Colonic mucosa (tissue), 4 donors: Measurements from ENCODE around the gene SPDYE4. TPM values are rescaled to one million over a fixed set of nuclear protein-coding genes. Genes with fewer than 3 reads are reported as not detected.

Source experiments
- DNase-seq: peaks from one replicate; pipeline ENCODE4 v3.0.0-alpha.2; 2020
- H3K27ac ChIP-seq: fragments of 200-600 bp; one replicate; pipeline ENCODE4 v1.8.0; 2021
- H3K27me3 ChIP-seq: fragments of 200-600 bp; one replicate; pipeline ENCODE4 v1.8.0; 2021
- H3K36me3 ChIP-seq: fragments of 200-600 bp; one replicate; pipeline ENCODE4 v1.8.0; 2021
- H3K4me1 ChIP-seq: fragments of 200-600 bp; one replicate; pipeline ENCODE4 v1.8.0; 2021; ENCODE audit warnings: mild to moderate bottlenecking
- H3K4me3 ChIP-seq: fragments of 200-600 bp; one replicate; pipeline ENCODE4 v1.8.0; 2021
- H3K9ac ChIP-seq, 2 donors: one replicate each; pipeline ENCODE4 v1.7.0; 2013; ENCODE audit warnings: control low read depth in 2 of 2, low read depth in 2 of 2, low read length in 2 of 2
- H3K9me3 ChIP-seq: fragments of 200-600 bp; one replicate; pipeline ENCODE4 v1.8.0; 2021
- intact Hi-C: fragments of 100-400 bp; cut with DNase I; formaldehyde crosslinking; loops from one replicate; pipeline ENCODE4 v1.14.1; 2022
- total RNA-seq, 2 donors: library from RNA; stranded (reverse); fragmentation: NEBNext Ultra II Directional in 1 of 2; extraction: Animal tissue kit (Norgen Biotek cat#: 25700) in 1 of 2; gene quantifications; one replicate each; pipeline ENCODE4 v1.2.1, GENCODE V29; 2021
- TF ChIP-seq, protein P1 (sequence below): fragments of 200-600 bp; IDR thresholded peaks from one replicate; pipeline ENCODE4 v1.8.0; 2022; ENCODE audit warnings: antibody characterized with exemption, mild to moderate bottlenecking
- donor health status: healthy.
- donor health status: DM: no; HTN: no; CAD: no.
- donor health status: DM: no; HTN: no; CAD: no.

The SPDYE4 gene
- total RNA-seq, 2 donors from 2014 or later: not detected

DNA sequence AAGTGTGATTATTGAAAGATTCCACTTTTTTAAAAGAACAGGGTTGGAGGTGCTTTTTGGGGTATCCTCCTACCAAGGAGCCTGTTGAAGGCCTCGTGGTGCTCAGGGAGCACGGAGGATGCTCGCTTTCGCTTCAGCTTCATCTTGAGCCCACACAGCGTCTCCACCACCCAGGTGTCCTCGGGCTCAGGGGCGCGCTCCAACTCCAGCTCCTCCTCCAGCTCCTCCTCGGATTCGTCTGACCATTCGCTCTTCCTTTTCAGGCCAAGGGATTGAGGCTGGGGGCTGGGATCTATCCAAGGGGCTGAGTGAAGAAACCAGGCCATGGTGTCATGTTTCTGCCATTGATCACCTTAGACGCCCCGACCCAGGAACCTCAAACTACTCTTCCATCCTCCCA is 1.2 kb downstream of the SPDYE4 start:
- no peak overlapping the region for H3K9ac ChIP-seq
- intact Hi-C loops: no loop called here

DNA sequence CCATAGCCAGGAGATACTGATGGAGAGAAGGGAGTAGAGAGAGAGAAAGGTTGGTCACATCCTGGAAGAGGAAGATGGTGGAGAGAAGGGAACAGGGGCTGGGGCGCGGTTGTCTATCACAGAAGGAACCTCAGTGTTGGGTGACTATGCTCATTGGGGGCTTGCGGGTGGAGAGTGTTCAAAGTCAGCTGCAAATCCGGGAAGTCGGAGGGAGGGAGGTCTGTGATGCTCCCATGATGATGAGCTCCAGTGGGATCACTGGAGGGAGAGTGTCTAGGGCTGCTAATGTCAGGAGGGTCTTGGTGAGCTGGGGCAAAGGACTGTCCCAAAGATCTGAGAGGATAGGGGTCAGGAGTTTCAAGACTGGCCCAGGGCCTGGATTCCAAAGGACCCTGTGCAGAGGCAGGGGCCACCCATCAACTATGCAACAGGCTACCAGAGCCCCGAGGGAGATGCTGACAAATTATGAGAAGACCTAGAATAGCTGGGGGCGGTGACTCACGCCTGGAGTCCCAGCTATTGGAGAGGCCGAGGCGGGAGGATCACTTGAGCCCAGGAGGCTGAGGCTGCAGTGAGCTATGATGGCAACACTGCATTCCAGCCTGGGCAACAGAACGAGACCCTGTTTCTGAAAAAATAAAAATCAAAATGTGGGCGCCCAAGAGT is 2.6 kb downstream of the SPDYE4 start:
- TF ChIP-seq, protein P1, sequence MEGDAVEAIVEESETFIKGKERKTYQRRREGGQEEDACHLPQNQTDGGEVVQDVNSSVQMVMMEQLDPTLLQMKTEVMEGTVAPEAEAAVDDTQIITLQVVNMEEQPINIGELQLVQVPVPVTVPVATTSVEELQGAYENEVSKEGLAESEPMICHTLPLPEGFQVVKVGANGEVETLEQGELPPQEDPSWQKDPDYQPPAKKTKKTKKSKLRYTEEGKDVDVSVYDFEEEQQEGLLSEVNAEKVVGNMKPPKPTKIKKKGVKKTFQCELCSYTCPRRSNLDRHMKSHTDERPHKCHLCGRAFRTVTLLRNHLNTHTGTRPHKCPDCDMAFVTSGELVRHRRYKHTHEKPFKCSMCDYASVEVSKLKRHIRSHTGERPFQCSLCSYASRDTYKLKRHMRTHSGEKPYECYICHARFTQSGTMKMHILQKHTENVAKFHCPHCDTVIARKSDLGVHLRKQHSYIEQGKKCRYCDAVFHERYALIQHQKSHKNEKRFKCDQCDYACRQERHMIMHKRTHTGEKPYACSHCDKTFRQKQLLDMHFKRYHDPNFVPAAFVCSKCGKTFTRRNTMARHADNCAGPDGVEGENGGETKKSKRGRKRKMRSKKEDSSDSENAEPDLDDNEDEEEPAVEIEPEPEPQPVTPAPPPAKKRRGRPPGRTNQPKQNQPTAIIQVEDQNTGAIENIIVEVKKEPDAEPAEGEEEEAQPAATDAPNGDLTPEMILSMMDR: no peak
- Histone ChIP-seq H3K9me3 (no peaks in the 10 kb centered on the region), H3K4me3 (no peak overlapping the region), H3K4me1 (no peaks in the 10 kb centered on the region), H3K9ac (no peak overlapping the region), H3K36me3 (no peaks in the 10 kb centered on the region), H3K27me3 (no peaks in the 10 kb centered on the region), H3K27ac (no peak overlapping the region)
- intact Hi-C loops: no loop called here
- DNase-seq: no peak

More for the DNA sequence above, 1.2 kb downstream of the SPDYE4 start:
- Histone ChIP-seq H3K36me3 (no peaks in the 10 kb centered on the region), H3K4me3 (no peak overlapping the region), H3K27ac (no peak overlapping the region), H3K27me3 (no peaks in the 10 kb centered on the region), H3K4me1 (no peaks in the 10 kb centered on the region), H3K9me3 (no peaks in the 10 kb centered on the region)
- TF ChIP-seq, protein P1: no peak
- DNase-seq: no peak

DNA sequence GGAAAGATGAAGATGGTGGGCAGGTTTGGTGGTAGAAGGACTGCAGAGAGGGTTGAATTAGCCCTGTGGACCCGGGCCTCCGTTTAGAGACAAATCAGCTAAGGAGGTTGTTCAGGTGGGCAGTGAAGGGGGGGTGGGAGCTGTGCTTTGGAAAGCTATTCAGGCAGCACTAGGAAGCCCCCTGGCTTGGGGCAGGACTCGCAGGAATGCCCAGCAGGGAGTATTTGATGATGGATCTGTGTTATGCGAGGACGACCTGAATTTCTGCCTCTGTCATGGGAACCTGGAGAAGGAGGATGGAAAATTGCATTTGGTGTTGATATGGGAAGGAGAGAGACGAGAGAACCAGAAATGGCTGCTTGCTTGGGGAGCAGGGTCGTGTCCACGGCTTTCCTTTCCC is 3.5 kb downstream of the SPDYE4 start:
- Histone ChIP-seq H3K27me3 (no peaks in the 10 kb centered on the region), H3K27ac (no peak overlapping the region), H3K4me1 (no peaks in the 10 kb centered on the region), H3K9ac (no peak overlapping the region), H3K36me3 (no peaks in the 10 kb centered on the region), H3K4me3 (no peak overlapping the region), H3K9me3 (no peaks in the 10 kb centered on the region)
- no peak for DNase-seq
- TF ChIP-seq, protein P1: no peak
- intact Hi-C loops: no loop called here

DNA sequence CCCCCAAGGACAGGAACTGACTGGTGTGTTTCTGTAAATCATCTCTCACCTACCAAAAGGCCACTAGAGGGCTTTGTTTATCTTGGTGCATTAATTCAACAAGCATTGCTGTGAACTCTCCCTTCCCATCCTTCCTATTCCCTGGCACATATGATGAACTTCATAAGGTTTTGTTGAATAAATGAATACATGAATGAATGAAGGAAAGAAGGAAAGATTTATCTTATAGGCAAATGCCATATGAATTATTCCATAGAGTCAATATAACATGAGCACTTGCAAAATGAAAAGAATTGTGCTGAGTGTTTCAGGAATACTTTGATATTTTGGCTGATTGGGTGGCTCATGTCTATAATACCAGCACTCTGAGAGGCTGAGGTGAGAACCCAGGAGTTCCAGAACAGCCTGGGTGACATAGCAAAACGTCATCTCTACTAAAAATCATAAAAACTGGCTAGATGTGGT is 4.3 kb downstream of the SPDYE4 start:
- Histone ChIP-seq H3K9ac (no peak overlapping the region), H3K9me3 (no peaks in the 10 kb centered on the region), H3K4me3 (no peak overlapping the region), H3K27ac (no peak overlapping the region), H3K36me3 (no peaks in the 10 kb centered on the region), H3K4me1 (no peaks in the 10 kb centered on the region), H3K27me3 (no peaks in the 10 kb centered on the region)
- TF ChIP-seq, protein P1: peak; percentile 41
- intact Hi-C loops: no loop called here
- DNase-seq: no peak

DNA sequence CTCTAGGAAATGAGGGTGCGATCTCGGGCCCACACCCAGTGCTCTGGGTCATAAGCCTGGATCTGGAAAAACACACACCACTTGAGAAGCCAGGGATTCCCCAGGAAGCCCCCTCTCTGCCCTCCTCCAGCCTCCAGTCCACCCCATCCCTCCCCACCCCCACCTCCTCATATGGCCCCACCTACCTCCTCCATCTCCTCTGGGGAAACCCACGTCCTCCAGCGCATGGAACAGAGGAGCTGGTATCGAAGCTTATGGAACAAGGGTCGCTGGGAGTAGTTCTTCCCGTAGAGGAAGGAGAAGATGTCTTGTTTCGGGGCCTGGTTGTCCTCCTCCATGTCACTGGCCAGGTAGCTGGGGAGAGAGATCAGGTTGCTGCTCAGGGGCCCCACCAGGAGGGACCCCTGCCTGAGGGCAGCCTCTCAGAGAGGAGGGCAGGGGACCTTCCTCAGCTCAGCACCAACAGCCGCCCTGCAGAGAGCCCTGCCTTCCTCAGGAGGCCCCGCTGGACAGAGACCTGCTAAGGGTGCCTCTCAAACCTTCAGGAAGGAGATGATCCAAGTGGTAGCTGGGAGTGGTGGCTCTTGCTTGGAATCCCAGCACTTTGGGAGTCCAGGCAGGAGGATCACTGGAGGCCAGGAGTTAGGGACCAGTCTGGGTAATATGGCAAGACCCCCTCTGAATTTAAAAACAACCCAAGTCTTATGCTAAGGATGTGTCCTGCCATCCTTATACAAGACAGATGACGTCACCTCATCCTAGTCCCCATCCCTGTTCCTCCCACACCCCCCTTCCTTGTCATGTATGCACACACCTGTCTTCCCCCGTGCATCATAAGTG is 5.0 kb downstream of the SPDYE4 start:
- Histone ChIP-seq H3K9me3 (no peaks in the 10 kb centered on the region), H3K9ac (no peak overlapping the region), H3K4me3 (no peak overlapping the region), H3K4me1 (no peaks in the 10 kb centered on the region), H3K36me3 (no peaks in the 10 kb centered on the region), H3K27me3 (no peaks in the 10 kb centered on the region), H3K27ac (no peak overlapping the region)
- intact Hi-C loops: no loop called here
- DNase-seq: no peak
- TF ChIP-seq, protein P1: no peak
